HL-60 (cell line): ENCODE results near the gene DLG4.

Experiments
- CTCF ChIP-seq: IDR thresholded peaks from one replicate; pipeline ENCODE4 v1.5.1; 2011; ENCODE audit warnings: low read length, control low read depth, inconsistent platforms; ENCODE audit not compliant: insufficient read depth
- POLR2AphosphoS5 ChIP-seq: IDR thresholded peaks from 2 replicates; pipeline ENCODE4 v1.6.1; 2012; ENCODE audit warnings: low read depth

DNA sequence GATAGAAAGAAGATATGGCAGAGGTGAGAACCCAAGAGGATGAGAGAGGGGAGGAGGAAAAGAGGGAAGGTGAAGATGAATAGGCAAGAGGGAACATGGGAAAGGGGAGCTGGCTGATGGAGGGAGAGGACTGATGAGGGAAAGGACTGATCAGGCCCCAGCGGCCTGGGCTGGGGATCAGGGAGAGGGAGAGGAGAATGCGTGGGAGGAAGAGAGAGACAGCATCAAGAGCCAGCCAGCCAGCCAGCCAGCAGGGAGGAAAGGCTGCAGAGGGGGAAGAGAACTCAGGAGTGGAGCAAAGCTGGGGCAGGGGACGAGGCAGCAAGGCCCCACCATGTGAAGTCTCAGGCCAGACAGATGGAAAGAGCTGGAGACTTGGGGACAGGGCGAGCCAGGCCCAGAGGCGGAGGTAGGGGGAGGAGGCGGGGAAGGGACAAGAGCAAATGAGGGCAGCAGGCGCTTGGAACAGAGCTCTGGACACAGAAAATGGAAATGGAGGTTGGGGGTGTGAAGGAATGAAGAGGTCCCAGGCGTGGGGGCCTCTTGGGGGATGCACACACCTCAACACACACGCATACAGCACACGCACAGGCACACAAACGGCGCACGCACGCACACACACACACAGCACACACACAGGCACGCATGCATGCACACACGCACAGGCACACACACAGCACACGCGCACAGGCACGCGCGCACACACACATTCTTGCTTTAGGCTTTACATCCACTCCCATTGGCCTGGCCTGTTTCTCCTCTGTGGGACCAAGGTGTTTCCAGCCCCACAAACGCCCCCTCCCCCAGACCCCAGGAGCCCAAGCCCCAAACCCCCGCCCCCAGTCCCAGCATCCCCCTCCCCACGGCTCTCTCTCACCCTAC is 12.3 kb downstream of the DLG4 start:
- TF ChIP-seq CTCF (no peak), POLR2AphosphoS5 (no peak)
